GM20431 (cell line): ENCODE results near the gene SLC27A5.
"Not testable (repeated sequence)": the region's sequence is repeated elsewhere in the genome, so short reads cannot be mapped to it uniquely, and the experiment has no call there.

Source experiments
- in situ Hi-C: fragments of 300-500 bp; cut with MseI, MboI; formaldehyde crosslinking; loops from one replicate; pipeline ENCODE4 v1.15.0; 2020; ENCODE audit warnings: low sequenced_read_pairs; ENCODE audit not compliant: unreplicated experiment

SLC27A5 gene

DNA sequence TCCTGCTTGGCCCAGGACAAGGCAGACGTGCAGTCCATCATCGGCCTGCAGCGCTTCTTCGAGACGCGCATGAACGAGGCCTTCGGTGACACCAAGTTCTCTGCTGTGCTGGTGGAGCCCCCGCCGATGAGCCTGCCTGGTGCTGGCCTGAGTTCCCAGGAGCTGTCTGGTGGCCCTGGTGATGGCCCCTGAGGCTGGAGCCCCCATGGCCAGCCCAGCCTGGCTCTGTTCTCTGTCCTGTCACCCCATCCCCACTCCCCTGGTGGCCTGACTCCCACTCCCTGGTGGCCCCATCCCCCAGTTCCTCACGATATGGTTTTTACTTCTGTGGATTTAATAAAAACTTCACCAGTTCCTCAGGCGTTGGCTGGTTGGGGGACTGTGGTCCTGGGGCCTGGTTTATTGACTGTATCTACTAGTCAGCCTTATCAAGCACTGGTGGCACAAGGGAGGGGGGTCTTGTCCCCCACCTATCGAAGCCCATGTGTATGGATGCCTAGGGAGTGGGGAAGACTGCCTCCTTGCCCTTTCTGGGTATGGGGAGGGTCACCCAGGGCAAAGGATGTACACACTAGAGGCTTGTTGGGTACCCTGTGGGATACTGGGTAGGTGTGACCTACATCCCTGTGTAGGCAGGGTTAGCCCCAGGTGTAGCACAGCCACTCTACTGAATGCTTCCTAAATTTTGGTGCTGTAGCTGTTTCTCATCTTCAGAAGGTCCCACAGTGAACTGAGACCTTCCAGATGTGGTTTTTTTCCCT is 38.8 kb upstream of the SLC27A5 start:
- in situ Hi-C loops, result no loop called here

DNA sequence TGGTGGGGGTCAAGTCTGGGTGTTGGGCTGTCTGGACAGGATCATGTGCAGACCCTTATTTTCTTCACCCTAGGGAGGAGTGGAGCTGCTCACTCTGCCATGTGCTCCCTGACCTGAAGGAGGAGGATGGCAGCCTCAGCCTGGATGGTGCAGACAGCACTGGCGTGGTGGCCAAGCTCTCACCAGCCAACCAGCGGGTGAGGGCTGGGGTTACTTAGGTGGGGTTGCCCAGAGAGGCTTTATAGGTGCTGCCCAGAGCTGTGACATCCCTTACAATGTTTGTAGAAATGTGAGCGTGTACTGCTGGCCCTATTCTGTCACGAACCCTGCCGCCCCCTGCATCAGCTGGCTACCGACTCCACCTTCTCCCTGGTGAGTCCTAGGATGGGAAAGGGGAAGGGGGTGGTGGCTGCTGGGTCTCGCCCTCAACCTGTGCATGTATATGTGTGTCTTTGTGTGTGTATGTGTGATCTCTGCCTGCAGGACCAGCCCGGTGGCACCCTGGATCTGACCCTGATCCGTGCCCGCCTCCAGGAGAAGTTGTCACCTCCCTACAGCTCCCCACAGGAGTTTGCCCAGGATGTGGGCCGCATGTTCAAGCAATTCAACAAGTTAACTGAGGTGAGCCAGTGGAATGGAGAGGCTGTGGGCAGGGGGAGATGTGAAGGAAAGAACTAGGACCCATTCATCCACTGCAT is 38.0 kb upstream of the SLC27A5 start:
- in situ Hi-C loops, result no loop called here

DNA sequence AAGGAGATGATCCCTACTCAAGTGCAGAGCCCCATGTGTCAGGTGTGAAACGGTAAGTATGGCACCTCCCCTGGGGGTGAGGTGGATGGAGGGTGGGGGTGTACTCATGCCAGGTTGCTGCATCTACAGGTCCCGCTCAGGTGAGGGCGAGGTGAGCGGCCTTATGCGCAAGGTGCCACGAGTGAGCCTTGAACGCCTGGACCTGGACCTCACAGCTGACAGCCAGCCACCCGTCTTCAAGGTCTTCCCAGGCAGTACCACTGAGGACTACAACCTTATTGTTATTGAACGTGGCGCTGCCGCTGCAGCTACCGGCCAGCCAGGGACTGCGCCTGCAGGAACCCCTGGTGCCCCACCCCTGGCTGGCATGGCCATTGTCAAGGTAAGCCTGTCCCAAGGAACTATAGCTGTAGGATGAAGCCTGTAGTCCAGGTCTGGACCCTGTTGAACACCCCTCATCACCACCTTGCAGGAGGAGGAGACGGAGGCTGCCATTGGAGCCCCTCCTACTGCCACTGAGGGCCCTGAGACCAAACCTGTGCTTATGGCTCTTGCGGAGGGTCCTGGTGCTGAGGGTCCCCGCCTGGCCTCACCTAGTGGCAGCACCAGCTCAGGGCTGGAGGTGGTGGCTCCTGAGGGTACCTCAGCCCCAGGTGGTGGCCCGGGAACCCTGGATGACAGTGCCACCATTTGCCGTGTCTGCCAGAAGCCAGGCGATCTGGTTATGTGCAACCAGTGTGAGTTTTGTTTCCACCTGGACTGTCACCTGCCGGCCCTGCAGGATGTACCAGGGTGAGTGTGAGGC is 37.3 kb upstream of the SLC27A5 start:
- in situ Hi-C loops, result no loop called here

DNA sequence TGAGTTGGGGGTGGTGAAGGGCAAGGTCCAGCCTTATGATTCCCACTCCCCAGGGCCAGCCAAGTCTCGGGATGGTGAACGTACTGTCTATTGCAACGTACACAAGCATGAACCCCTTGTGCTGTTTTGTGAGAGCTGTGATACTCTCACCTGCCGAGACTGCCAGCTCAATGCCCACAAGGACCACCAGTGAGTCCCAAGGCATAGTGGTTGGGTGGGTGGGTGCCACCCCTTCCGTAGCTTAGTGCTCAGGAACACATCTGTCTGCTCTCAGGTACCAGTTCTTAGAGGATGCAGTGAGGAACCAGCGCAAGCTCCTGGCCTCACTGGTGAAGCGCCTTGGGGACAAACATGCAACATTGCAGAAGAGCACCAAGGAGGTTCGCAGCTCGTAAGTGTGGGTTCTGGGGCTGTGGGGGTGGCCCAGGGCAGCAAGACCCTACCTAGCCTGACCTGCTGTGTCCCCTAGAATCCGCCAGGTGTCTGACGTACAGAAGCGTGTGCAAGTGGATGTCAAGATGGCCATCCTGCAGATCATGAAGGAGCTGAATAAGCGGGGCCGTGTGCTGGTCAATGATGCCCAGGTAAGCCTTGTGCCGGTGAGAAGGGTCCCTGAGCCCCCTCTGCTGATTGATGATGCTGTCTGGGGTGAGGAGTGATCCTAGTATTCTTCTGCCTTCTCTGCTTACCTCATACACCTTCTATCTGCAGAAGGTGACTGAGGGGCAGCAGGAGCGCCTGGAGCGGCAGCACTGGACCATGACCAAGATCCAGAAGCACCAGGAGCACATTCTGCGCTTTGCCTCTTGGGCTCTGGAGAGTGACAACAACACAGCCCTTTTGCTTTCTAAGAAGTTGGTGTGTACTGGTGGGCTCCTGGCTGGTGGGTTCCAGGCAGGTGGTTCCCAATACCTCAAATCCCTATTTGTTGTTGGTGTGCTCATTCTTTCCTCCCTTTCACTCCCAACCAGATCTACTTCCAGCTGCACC is 35.8 kb upstream of the SLC27A5 start:
- in situ Hi-C loops, result no loop called here

DNA sequence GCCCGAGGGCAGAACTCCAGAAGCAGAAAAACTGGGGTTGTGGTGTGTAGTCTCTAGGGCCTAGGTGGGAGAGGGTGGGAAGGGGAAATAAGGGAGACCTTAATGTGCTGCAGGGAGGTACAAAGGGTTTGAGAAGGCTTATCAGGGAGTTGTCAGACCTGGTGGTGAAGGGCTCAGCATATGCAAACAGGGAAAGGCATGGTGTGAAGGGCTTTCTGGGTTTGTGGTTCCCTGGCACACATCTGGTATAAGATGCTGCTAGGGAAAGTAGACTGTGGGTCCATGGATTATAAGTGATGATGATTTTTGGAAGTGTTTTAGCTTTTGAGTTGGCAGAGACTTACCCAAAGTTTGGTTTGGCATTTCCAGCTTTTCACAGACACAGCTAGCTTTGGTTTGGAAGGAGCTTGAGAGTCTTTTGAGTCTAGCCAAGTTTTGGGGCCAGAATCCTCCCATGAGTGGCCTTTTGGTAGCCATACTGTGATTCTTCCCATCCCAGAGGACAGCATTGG is 34.3 kb upstream of the SLC27A5 start:
- in situ Hi-C loops, result no loop called here

DNA sequence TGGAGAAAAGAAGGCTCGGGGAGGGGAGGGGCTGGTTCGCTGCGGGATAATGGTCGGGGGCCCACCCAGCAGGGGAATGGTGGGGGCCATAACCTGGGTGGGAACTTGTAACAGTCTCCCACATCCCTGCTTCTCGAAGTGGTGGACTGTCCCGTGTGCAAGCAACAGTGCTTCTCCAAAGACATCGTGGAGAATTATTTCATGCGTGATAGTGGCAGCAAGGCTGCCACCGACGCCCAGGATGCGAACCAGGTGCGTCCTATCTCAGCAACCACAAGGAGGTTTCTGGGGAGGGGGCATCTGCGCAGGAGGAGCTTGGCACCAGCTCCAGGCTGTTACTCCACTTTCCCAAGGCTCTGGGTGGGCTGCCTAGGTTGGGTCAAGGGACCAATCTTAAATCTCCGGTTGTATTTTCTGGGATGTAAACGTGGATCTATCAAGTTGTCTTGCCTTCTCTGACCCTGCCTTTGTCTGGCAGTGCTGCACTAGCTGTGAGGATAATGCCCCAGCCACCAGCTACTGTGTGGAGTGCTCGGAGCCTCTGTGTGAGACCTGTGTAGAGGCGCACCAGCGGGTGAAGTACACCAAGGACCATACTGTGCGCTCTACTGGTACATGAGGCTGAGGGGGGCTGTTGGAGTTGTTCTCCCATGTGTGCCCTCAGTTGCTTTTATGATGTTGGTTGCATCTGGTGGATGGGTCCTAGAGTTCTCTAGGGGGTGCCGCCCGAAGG is 33.7 kb upstream of the SLC27A5 start:
- in situ Hi-C loops, result no loop called here

DNA sequence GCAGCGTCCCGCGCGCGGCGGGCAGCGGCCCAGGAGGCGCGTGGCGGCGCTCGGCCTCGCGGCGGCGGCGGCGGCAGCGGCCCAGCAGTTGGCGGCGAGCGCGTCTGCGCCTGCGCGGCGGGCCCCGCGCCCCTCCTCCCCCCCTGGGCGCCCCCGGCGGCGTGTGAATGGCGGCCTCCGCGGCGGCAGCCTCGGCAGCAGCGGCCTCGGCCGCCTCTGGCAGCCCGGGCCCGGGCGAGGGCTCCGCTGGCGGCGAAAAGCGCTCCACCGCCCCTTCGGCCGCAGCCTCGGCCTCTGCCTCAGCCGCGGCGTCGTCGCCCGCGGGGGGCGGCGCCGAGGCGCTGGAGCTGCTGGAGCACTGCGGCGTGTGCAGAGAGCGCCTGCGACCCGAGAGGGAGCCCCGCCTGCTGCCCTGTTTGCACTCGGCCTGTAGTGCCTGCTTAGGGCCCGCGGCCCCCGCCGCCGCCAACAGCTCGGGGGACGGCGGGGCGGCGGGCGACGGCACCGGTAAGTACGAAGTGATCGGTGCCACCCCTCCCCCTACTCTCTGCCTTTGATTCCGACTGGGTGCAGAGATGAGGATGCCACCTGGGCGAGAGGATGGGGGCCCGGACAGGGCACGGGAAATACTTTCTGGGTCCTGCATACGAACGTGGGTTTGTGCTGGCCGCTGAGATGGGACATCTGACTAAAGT is 32.9 kb upstream of the SLC27A5 start:
- in situ Hi-C loops, result no loop called here

DNA sequence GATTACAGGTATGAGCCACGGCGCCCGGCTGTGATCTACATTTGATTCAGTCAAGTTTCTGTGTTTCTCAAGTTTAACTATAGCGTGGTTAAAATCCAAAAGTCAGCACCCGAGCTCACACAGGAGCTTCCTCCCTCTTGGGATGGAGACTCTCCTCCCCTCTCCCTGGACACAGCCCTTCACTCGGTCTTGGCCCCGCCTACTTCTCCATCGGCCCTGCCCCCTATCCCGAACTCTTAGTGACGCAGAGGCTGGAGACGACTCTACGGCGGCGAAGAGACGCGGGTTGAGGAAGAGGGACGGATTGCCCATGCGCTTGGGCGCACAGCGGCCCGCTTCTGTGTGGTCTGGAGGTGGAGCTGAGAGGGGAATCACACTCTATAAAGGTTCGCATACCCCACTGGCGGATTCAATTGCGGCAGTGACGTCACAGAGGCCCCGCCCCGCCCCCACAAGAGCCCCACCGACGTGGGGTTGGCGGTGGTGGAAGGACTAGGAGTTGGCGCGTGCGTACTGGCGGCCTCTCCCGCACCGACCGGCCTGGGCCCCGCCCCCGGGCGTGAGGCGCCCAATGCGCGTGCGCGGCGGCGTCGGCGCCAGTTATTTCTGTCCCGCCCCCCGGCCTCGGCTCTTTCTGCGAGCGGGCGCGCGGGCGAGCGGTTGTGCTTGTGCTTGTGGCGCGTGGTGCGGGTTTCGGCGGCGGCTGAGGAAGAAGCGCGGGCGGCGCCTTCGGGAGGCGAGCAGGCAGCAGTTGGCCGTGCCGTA is 32.2 kb upstream of the SLC27A5 start, which contains the start of gene TRIM28:
Gene TRIM28 (plus strand): TSS at position 239 of the 765 bp plus-strand sequence. CDS start 694 bp downstream, outside the sequence.
- in situ Hi-C loops, result no loop called here

DNA sequence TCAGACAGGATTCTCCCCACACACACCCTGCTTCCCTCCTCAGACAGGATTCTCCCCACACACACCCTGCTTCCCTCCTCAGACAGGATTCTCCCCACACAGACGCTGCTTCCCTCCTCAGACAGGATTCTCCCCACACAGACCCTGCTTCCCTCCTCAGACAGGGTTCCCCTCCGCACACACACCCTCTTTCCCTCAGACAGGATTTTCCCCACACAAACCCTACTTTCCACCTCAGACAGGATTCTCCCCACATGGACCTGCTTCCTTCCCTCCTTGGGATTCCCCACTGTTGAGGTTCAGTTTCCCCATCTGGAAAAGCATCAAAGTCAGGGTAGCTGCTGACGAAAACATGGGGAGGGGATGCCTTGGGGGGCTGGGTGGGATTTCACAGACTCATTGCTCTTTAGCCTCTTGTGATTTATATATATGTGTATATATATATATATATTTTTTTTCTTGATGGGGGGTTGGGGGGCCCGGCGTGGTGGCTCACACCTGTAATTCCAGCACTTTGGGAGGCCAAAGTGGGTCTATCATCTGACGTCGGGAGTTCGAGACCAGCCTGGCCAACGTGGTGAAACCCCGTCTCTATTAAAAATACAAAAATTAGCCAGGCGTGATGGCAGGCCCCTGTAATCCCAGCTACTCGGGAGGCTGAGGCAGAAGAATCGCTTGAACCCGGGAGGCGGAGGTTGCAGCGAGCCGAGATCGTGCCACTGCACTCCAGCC is 31.0 kb upstream of the SLC27A5 start:
- in situ Hi-C loops, result not testable (repeated sequence)

DNA sequence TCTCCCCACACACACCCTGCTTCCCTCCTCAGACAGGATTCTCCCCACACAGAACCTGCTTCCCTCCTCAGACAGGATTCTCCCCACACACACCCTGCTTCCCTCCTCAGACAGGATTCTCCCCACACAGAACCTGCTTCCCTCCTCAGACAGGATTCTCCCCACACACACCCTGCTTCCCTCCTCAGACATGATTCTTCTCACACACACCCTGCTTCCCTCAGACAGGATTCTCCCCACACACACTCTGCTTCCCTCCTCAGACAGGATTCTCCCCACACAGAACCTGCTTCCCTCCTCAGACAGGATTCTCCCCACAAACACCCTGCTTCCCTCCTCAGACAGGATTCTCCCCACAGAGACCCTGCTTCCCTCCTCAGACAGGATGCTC is 27.4 kb upstream of the SLC27A5 start:
- in situ Hi-C loops, result not testable (repeated sequence)

DNA sequence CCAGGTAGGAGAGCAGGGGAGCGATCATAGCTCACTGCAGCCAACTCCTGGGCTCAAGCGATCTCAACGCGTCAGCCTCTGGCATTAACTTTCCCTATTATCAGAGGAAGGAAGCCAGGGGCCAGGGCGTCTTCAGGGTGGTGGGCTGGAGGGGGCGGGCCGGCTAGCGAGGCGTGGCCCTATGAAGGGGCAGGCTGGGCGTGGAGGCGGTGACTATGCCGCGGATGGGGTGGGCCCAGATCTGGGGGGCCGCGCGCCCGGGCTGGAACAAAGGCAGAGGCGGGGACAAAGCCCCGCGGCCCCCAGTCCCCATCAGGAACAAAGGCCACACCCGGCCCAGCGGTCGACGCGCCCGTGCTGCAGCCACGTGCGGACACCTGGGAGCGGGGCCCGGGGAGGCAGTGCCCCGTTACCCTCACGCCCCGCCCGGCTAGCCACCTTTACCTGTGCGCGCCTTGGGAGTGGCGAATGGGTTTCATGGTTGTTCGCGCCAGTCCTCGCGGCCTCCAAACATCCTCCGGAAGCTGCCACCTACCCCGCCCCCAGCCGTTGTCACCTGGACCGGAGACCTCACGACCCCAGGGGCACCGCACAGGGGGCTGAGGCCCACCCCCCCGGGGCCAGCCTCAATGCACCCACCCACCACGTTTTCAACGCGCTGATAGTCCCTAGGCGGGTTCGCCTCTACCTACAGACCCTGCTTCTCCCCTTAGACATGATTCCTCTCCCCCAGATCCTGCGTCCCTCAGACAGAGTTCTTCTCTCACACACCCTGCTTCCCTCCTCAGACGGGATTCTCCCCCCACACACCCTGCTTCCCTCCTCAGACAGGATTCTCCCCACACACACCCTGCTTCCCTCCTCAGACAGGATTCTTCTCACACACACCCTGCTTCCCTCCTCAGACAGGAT is 26.7 kb upstream of the SLC27A5 start:
- in situ Hi-C loops, result no loop called here

DNA sequence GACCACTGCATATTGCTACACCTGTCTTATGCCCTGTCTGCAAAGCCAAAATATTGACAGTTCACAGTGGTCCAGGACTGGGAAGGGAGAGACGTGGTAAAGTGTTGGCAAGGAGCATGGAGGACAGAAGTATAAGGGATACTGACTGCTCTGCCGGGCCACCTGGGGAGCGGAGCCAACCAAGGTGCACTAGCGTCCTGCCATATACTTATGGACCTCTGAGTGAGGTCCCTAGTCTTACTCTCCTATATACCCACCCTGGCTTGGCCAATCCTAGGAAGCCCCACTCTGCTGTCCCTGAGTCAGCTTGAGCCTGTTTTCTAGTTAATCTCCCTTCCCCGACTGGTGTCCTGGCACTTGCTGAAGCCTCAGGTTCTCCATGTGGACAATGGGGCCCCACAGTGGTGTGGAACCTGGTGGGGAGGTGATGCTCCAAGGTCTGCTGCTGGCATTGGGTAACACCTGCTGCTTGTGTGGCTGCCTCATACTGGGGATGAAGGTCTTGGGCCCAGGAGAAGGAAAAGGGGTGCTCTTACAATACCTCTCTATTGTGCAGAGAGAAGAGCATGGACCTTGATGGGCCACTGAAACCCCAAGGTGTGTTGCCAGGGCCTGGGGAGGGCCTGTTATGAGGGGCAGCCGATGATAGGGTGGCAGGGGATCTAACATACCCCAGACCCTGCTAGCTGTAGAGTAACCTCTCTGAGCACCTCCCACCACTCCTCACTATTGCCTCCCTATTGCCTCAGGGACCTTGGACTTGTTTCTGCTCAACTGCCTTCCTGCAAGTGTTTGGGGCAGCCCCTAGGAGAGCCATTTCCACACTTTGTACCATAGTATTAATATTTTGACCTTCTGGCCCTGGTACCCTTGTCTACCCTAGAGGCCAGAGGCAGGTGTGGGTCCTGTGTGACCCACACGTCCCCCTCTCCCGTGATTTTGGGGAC is 25.3 kb upstream of the SLC27A5 start:
- in situ Hi-C loops, result no loop called here

DNA sequence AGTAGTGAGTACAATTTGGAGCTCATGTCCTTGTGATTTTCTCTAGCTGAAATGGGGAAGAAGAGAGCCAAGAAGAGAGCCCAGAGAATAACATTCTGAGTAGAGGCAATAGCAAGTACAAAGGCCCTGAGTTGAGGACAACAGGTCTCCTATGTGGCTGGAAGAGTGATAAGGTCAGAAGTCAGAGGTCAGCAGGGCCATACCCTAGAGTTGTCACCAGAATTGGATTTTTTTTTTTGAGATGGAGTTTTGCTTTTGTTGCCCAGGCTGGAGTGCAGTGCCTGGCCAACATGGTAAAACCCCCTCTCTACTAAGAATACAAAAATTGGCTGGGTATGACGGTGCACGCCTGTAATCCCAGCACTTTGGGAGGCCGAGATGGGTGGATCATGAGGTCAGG is 24.1 kb upstream of the SLC27A5 start:
- in situ Hi-C loops, result no loop called here

DNA sequence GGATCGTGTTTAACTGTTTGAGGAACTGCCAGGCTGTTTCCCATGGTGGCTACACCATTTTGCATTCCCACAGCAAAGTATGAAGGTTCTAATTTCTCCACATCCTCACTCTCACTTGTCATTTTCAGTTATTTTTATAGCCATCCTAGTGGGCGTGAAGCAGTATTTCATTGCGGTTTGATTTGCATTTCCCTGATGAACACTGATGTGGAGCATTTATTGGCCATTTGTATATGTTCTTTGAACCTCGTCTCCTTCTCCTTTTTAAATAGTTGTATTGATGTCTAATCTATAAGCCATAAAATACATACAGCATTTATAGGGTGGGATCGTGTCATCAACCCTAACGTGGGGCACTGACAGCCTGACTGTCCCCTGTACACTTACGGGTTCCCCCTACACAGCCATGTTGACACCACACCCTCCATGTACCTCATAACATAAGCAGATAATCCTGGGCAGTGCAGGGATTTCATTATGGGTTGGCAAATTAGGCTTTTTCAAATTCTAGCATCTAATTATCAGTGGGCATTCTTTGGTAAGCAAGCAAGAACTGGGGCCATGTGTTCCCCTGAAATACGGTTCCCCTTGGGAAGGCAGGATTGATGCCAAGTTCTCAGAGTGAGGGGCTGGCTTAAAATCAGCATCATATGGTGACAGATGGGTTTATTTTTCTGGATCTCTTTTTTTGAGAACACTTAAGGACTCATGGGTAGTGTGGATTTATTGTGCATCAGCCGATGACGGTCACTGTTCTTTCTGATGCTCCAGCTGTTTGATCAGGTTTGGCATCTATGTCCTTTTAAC is 19.4 kb upstream of the SLC27A5 start:
- in situ Hi-C loops, result no loop called here
